HCT116 (cell line): ENCODE results near the gene HPF1. TPM values are rescaled to one million over a fixed set of nuclear protein-coding genes. Genes with fewer than 3 reads are reported as not detected.
A peak's percentile ranks its signal among the peaks of the same experiment; 100 is the strongest.

Source experiments
- ATAC-seq: fragments of 200-7000 bp; cut with Tn5 transposase; 2 replicates; pipeline ENCODE4 v1.9.1; 2020; ENCODE audit warnings: mild to moderate bottlenecking, moderate library complexity
- BruUV-seq: library from RNA; stranded (reverse); fragments of 400-500 nt; replicated peaks from 2 replicates; lab custom pipeline; 2021; lab: Mats Ljungman, UMichigan
- CTCF ChIA-PET: fragments of 300-600 bp; sonication (Branson Sonifier 250); formaldehyde crosslinking; loops from one replicate; lab custom pipeline; 2021; ENCODE audit warnings: antibody characterized with exemption; lab: Charles Lee
- POLR2A ChIA-PET: fragments of 300-600, 350-600 bp; sonication (Branson Sonifier 250); formaldehyde crosslinking; loops from one replicate; lab custom pipeline; 2021; ENCODE audit warnings: antibody characterized with exemption; lab: Charles Lee
- RAD21 ChIA-PET, 2 experiments: fragments of 300-600 bp; sonication (Branson Sonifier 250); formaldehyde crosslinking; loops; one replicate each; lab custom pipeline; 2023; ENCODE audit warnings: low total read pairs in 2 of 2; ENCODE audit not compliant: uncharacterized antibody in 2 of 2, unreplicated experiment in 2 of 2, low non-redundant PET in 1 of 2; lab: Charles Lee
- DNase-seq: peaks from one replicate; pipeline ENCODE4 v3.0.0-alpha.2; 2010; ENCODE audit warnings: low read depth, low spot score
- H2AFZ ChIP-seq: fragments of 200-600 bp; shearing (Covaris generic), sonication (generic); 2 replicates; pipeline ENCODE4 v1.6.1; 2017; ENCODE audit warnings: low read depth, mixed run types, mixed read lengths, antibody characterized with exemption, low read length; ENCODE audit not compliant: poor library complexity, severe bottlenecking
- H3K27ac ChIP-seq: 2 replicates; pipeline ENCODE4 v1.5.1; 2012; ENCODE audit warnings: low read depth, low read length
- H3K27me3 ChIP-seq: fragments of 200-600 bp; sonication (generic); 2 replicates; pipeline ENCODE4 v1.6.1; 2016; ENCODE audit warnings: mixed run types, low read length, mixed read lengths; ENCODE audit not compliant: insufficient read depth
- H3K36me3 ChIP-seq, 2 experiments: fragments of 200-500 bp in 1 of 2; fragments of 200-600 bp in 1 of 2; sonication (Bioruptor generic) in 1 of 2; sonication (generic) in 1 of 2; 2 replicates each; pipeline versions ENCODE4 v1.5.1 to v1.6.1; 2014 to 2016; ENCODE audit warnings: low read length in 2 of 2, inconsistent platforms in 1 of 2, mixed read lengths in 1 of 2, mixed run types in 1 of 2; ENCODE audit not compliant: insufficient read depth in 2 of 2, control insufficient read depth in 1 of 2
- H3K4me1 ChIP-seq, 2 experiments: fragments of 200-600 bp in 1 of 2; sonication (generic) in 1 of 2; 2 replicates each; pipeline versions ENCODE4 v1.5.1 to v1.6.1; 2012 to 2017; ENCODE audit warnings: low read length in 2 of 2, inconsistent platforms in 1 of 2, mild to moderate bottlenecking in 1 of 2, mixed read lengths in 1 of 2, mixed run types in 1 of 2, moderate library complexity in 1 of 2; ENCODE audit not compliant: insufficient read depth in 2 of 2, control insufficient read depth in 1 of 2
- H3K4me2 ChIP-seq: fragments of 200-600 bp; sonication (generic); 2 replicates; pipeline ENCODE4 v1.6.1; 2017; ENCODE audit warnings: mixed run types, low read length, mixed read lengths
- H3K4me3 ChIP-seq, 2 experiments: fragments of 200-600 bp in 1 of 2; sonication (generic) in 1 of 2; replicated peaks in 1 of 2; 2 replicates each; pipeline ENCODE4 v1.5.1; 2011 to 2016; ENCODE audit warnings: low read length in 2 of 2, control low read depth in 1 of 2, low read depth in 1 of 2, mild to moderate bottlenecking in 1 of 2, mixed read lengths in 1 of 2, mixed run types in 1 of 2
- H3K79me2 ChIP-seq: fragments of 200-600 bp; sonication (generic); 2 replicates; pipeline ENCODE4 v1.6.1; 2017; ENCODE audit warnings: mild to moderate bottlenecking, mixed run types, low read length, moderate library complexity, mixed read lengths; ENCODE audit not compliant: insufficient read depth
- H3K9ac ChIP-seq: fragments of 200-600 bp; sonication (generic); 2 replicates; pipeline ENCODE4 v1.6.1; 2016; ENCODE audit warnings: low read length, mixed read lengths
- H3K9me2 ChIP-seq: fragments of 200-600 bp; sonication (generic), shearing (Covaris generic); 2 replicates; pipeline ENCODE4 v1.6.1; 2017; ENCODE audit warnings: mixed run types, mild to moderate bottlenecking, moderate library complexity; ENCODE audit not compliant: insufficient read depth
- H3K9me3 ChIP-seq, 2 experiments: fragments of 200-500 bp in 1 of 2; fragments of 200-600 bp in 1 of 2; sonication (Bioruptor generic) in 1 of 2; sonication (generic) in 1 of 2; 2 replicates each; pipeline ENCODE4 v1.6.1; 2014 to 2017; ENCODE audit warnings: low read length in 2 of 2, mixed read lengths in 2 of 2, inconsistent platforms in 1 of 2, low read depth in 1 of 2, mild to moderate bottlenecking in 1 of 2, mixed run types in 1 of 2, moderate library complexity in 1 of 2; ENCODE audit not compliant: control insufficient read depth in 1 of 2, insufficient read depth in 1 of 2
- H4K20me1 ChIP-seq: fragments of 200-600 bp; sonication (generic), shearing (Covaris generic); 2 replicates; pipeline ENCODE4 v1.6.1; 2017; ENCODE audit warnings: mixed run types, mild to moderate bottlenecking, moderate library complexity; ENCODE audit not compliant: insufficient read depth
- CBX3 ChIP-seq: IDR thresholded peaks from 2 replicates; pipeline ENCODE4 v1.6.1; 2012; ENCODE audit warnings: low read depth
- CEBPB ChIP-seq: IDR thresholded peaks from 2 replicates; pipeline ENCODE4 v1.6.1; 2012; ENCODE audit warnings: low read depth
- CTCF ChIP-seq, 3 experiments: fragments of 200-600 bp in 1 of 3; sonication (generic) in 1 of 3; IDR thresholded peaks in 2 of 3; conservative IDR thresholded peaks in 1 of 3; 2 replicates each; pipeline ENCODE4 v1.5.1; 2012 to 2017; ENCODE audit warnings: low read depth in 2 of 3, low read length in 2 of 3, antibody characterized with exemption in 1 of 3, borderline replicate concordance in 1 of 3, control low read depth in 1 of 3, mild to moderate bottlenecking in 1 of 3, mixed read lengths in 1 of 3, mixed run types in 1 of 3, moderate library complexity in 1 of 3; ENCODE audit not compliant: insufficient read depth in 1 of 3
- EGR1 ChIP-seq: IDR thresholded peaks from 2 replicates; pipeline ENCODE4 v1.6.1; 2012; ENCODE audit warnings: low read depth
- ELF1 ChIP-seq: IDR thresholded peaks from 2 replicates; pipeline ENCODE4 v1.6.1; 2012; ENCODE audit warnings: low read depth, borderline replicate concordance
- EZH2 ChIP-seq: fragments of 200-600 bp; sonication (generic); IDR thresholded peaks from 2 replicates; pipeline ENCODE4 v1.6.1; 2017; ENCODE audit warnings: antibody characterized with exemption, mixed run types
- JUND ChIP-seq: IDR thresholded peaks from 2 replicates; pipeline ENCODE4 v1.6.1; 2012
- MAX ChIP-seq: IDR thresholded peaks from 2 replicates; pipeline ENCODE4 v1.6.1; 2012
- POLR2AphosphoS5 ChIP-seq: IDR thresholded peaks from 2 replicates; pipeline ENCODE4 v1.6.1; 2011; ENCODE audit warnings: mild to moderate bottlenecking, low read depth, low read length, moderate library complexity
- RAD21 ChIP-seq: IDR thresholded peaks from 2 replicates; pipeline ENCODE4 v1.6.1; 2012; ENCODE audit warnings: low read depth, mild to moderate bottlenecking
- REST ChIP-seq: IDR thresholded peaks from 2 replicates; pipeline ENCODE4 v1.6.1; 2012; ENCODE audit warnings: low read depth
- SIN3A ChIP-seq: IDR thresholded peaks from 2 replicates; pipeline ENCODE4 v1.6.1; 2012; ENCODE audit warnings: low read depth
- SP1 ChIP-seq: IDR thresholded peaks from 2 replicates; pipeline ENCODE4 v1.6.1; 2012; ENCODE audit warnings: low read depth
- TCF7L2 ChIP-seq: IDR thresholded peaks from 2 replicates; pipeline ENCODE4 v1.7.0; 2011; ENCODE audit warnings: borderline replicate concordance, inconsistent platforms; ENCODE audit not compliant: insufficient read depth, insufficient read length; ENCODE audit errors: extremely low read depth
- YY1 ChIP-seq: IDR thresholded peaks from 2 replicates; pipeline ENCODE4 v1.6.1; 2011; ENCODE audit warnings: low read length, low read depth, moderate library complexity, mild to moderate bottlenecking; ENCODE audit not compliant: insufficient replicate concordance; ENCODE audit errors: extremely low read depth
- intact Hi-C: fragments of 100-400 bp; cut with micrococcal nuclease; formaldehyde crosslinking; loops from 2 replicates; pipeline ENCODE4 v1.10.0; 2022
- total RNA-seq: library from RNA; stranded (reverse); gene quantifications from one replicate; pipeline ENCODE4 v1.2.1, GENCODE V29; 2021; ENCODE audit not compliant: unreplicated experiment
- TF ChIP-seq, protein P1 (sequence below): IDR thresholded peaks from 2 replicates; pipeline ENCODE4 v1.6.1; 2012

The HPF1 gene
- total RNA-seq, 1 experiment from 2014 or later = 32.6 TPM

GRCh38 chr4:169756971-169757574 lies 671 bp downstream of the HPF1 start (continued):
- TF ChIP-seq, protein P1, sequence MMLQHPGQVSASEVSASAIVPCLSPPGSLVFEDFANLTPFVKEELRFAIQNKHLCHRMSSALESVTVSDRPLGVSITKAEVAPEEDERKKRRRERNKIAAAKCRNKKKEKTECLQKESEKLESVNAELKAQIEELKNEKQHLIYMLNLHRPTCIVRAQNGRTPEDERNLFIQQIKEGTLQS = no peak
- TF ChIP-seq SIN3A = no peak
- no peak for TF ChIP-seq CTCF (IDR thresholded peaks at IDR 0.05 in 2 of 3, conservative IDR thresholded peaks at IDR 0.05 in 1 of 3; ENCODE audit: borderline replicate concordance in 1 of 3, insufficient read depth in 1 of 3, low read depth in 2 of 3, low read length in 2 of 3)
- TF ChIP-seq TCF7L2 = no peak
- TF ChIP-seq SP1 = no peak
- no peak for TF ChIP-seq EZH2
- TF ChIP-seq RAD21 = no peak
- TF ChIP-seq YY1 = no peak
- TF ChIP-seq ELF1 = no peak
- TF ChIP-seq JUND = no peak
- no peak for TF ChIP-seq POLR2AphosphoS5
- no peak for TF ChIP-seq CEBPB

- ATAC-seq (no peak), DNase-seq (no peak)
- H3K79me2 ChIP-seq = no peaks in the 10 kb centered on the region
- no TSS peak for BruUV-seq
- H3K4me3 ChIP-seq = no peak overlapping the region
- intact Hi-C loops = no loop called here
- H2AFZ ChIP-seq = no peak overlapping the region
- ChIA-PET RAD21 (no interaction called here), POLR2A (no interaction called here), CTCF (no interaction called here)
- no peaks in the 10 kb centered on the region for H3K9me2 ChIP-seq
- TF ChIP-seq, protein P1 = no peak
- TF ChIP-seq EGR1 (no peak), CTCF (IDR thresholded peaks at IDR 0.05 in 2 of 3, conservative IDR thresholded peaks at IDR 0.05 in 1 of 3; ENCODE audit: borderline replicate concordance in 1 of 3, insufficient read depth in 1 of 3, low read depth in 2 of 3, low read length in 2 of 3) (no peak), MAX (no peak), REST (no peak), POLR2AphosphoS5 (no peak), CBX3 (no peak), JUND (no peak), TCF7L2 (no peak)
- peaks cover 0 to 10% of the 10 kb centered on the region in 2 experiments; a peak in 2 of 4 replicates for H3K4me1 ChIP-seq
- H4K20me1 ChIP-seq = no peaks in the 10 kb centered on the region
- no peak overlapping the region for H3K9ac ChIP-seq
- H3K9me3 ChIP-seq = no peaks in the 10 kb centered on the region
- 0 out of 2 replicates have a peak overlapping the region, but pooled peaks have one; percentile 5 for H3K4me2 ChIP-seq
- peaks cover 2 to 9% of the 10 kb centered on the region in 2 experiments; a peak in 3 of 4 replicates for H3K36me3 ChIP-seq
- H3K27ac ChIP-seq = no peak overlapping the region
- no peaks in the 10 kb centered on the region for H3K27me3 ChIP-seq
Observed at GRCh38 chr4:169745291-169745690, 12.5 kb downstream of the HPF1 start.
